Measurements from ENCODE around the gene PICALM. TPM values are rescaled to one million over a fixed set of nuclear protein-coding genes. Genes with fewer than 3 reads are reported as not detected.

The PICALM gene
- total and polyA plus RNA-seq, 2 donors (not counting 3 experiments of a cell fraction or from before 2014, with no cell fraction given) = 181 to 202 TPM

GRCh38 chr11:86039094-86039493 lies 29.8 kb downstream of the PICALM start:
- no peak overlapping the region for H3K4me2 ChIP-seq (ENCODE audit: insufficient read depth, low read length)
- H2AFZ ChIP-seq (ENCODE audit: low read depth, low read length) = no peak overlapping the region
- H3K4me3 ChIP-seq (replicated peaks in 1 of 3; ENCODE audit: insufficient read depth in 1 of 3, low read depth in 1 of 3, low read length in 3 of 3) = no peak overlapping the region
- peaks cover 30% of the 10 kb centered on the region for H3K4me1 ChIP-seq (ENCODE audit: control insufficient read depth, extremely low read depth, insufficient read depth, low read length)
- no peak for TF ChIP-seq MAX (IDR thresholded peaks at IDR 0.05; ENCODE audit: insufficient read depth, insufficient read length)
- no peak for TF ChIP-seq GATA2 (IDR thresholded peaks at IDR 0.05; ENCODE audit: insufficient read depth, insufficient read length, low read depth, low read length)
- TF ChIP-seq POLR2AphosphoS5 (IDR thresholded peaks at IDR 0.05; ENCODE audit: insufficient read depth, low read depth, low read length) = no peak
- TF ChIP-seq EZH2 (IDR thresholded peaks at IDR 0.05; ENCODE audit: borderline replicate concordance, low read depth, low read length, severe bottlenecking) = no peak
- TF ChIP-seq JUN (IDR thresholded peaks at IDR 0.05; ENCODE audit: borderline replicate concordance, insufficient read depth, insufficient read length, low read depth) = no peak
- TF ChIP-seq POLR2A (IDR thresholded peaks at IDR 0.05; ENCODE audit: low read depth, low read length) = no peak
- no peaks in the 10 kb centered on the region for H3K9me3 ChIP-seq (replicated peaks; ENCODE audit: control insufficient read depth, insufficient read depth, low read length)
- H3K27me3 ChIP-seq (ENCODE audit: control insufficient read depth in 2 of 2, insufficient read depth in 2 of 2, low read length in 2 of 2) = no peaks in the 10 kb centered on the region
- BruUV-seq (replicated peaks) = no TSS peak
- peaks cover 92% of the 10 kb centered on the region for H3K79me2 ChIP-seq (ENCODE audit: control insufficient read depth, insufficient read depth, low read length)
- no peak for FAIRE-seq
- intact Hi-C loops (cut with micrococcal nuclease) = no loop called here
- ChIA-PET CTCF (interaction anchor here (1.2 kb wide), 1 partner anchor 154 kb away, joined by 4 read pairs; no protein-coding TSS in a partner anchor), POLR2A (no interaction called here)
- DNase-seq (ENCODE audit: low read depth, low spot score) = no peak
- H3K9ac ChIP-seq (replicated peaks; ENCODE audit: extremely low read depth, insufficient read depth, low read length) = no peak overlapping the region
- no peaks in the 10 kb centered on the region for H3K9me1 ChIP-seq (replicated peaks; ENCODE audit: control insufficient read depth, extremely low read depth, insufficient read depth, low read length)
- H3K36me3 ChIP-seq (ENCODE audit: control insufficient read depth in 2 of 2, extremely low read depth in 1 of 2, insufficient read depth in 2 of 2, low read length in 2 of 2) = peaks cover 0 to 3% of the 10 kb centered on the region in 2 experiments
- dilution Hi-C loops (cut with MboI; ENCODE audit: extremely low pct_ligation_motif_present, low sequenced_read_pairs) = loop anchor here (25.0 kb wide), 1 partner anchor 173 kb away; no protein-coding TSS in a partner anchor
- H3K27ac ChIP-seq (ENCODE audit: insufficient read depth, low read depth, low read length) = no peak overlapping the region
- peaks cover 6% of the 10 kb centered on the region for H4K20me1 ChIP-seq (replicated peaks; ENCODE audit: control insufficient read depth, extremely low read depth, insufficient read depth, low read length)

GRCh38 chr11:86037743-86038142 lies 31.1 kb downstream of the PICALM start:
- dilution Hi-C loops (cut with MboI; ENCODE audit: extremely low pct_ligation_motif_present, low sequenced_read_pairs) (loop anchor here (25.0 kb wide), 1 partner anchor 175 kb away; no protein-coding TSS in a partner anchor), intact Hi-C loops (cut with micrococcal nuclease) (no loop called here)
- H3K9me3 ChIP-seq (replicated peaks; ENCODE audit: control insufficient read depth, insufficient read depth, low read length) = no peaks in the 10 kb centered on the region
- peaks cover 11% of the 10 kb centered on the region for H4K20me1 ChIP-seq (replicated peaks; ENCODE audit: control insufficient read depth, extremely low read depth, insufficient read depth, low read length)
- no peak overlapping the region for H3K4me3 ChIP-seq (replicated peaks in 1 of 3; ENCODE audit: insufficient read depth in 1 of 3, low read depth in 1 of 3, low read length in 3 of 3)
- ChIA-PET CTCF (no interaction called here), POLR2A (no interaction called here)
- FAIRE-seq (no peak), DNase-seq (ENCODE audit: low read depth, low spot score) (no peak)
- H3K79me2 ChIP-seq (ENCODE audit: control insufficient read depth, insufficient read depth, low read length) = peaks cover 92% of the 10 kb centered on the region
- H3K4me2 ChIP-seq (ENCODE audit: insufficient read depth, low read length) = no peak overlapping the region
- no TSS peak for BruUV-seq (replicated peaks)
- peaks cover 25% of the 10 kb centered on the region for H3K4me1 ChIP-seq (ENCODE audit: control insufficient read depth, extremely low read depth, insufficient read depth, low read length)
- no peak overlapping the region for H2AFZ ChIP-seq (ENCODE audit: low read depth, low read length)
- H3K27me3 ChIP-seq (ENCODE audit: control insufficient read depth in 2 of 2, insufficient read depth in 2 of 2, low read length in 2 of 2) = no peaks in the 10 kb centered on the region
- no peak overlapping the region for H3K27ac ChIP-seq (ENCODE audit: insufficient read depth, low read depth, low read length)
- H3K9ac ChIP-seq (replicated peaks; ENCODE audit: extremely low read depth, insufficient read depth, low read length) = no peak overlapping the region
- TF ChIP-seq JUN (IDR thresholded peaks at IDR 0.05; ENCODE audit: borderline replicate concordance, insufficient read depth, insufficient read length, low read depth) = no peak
- no peak for TF ChIP-seq MYC (IDR thresholded peaks at IDR 0.05; ENCODE audit: low read depth, low read length)
- no peak for TF ChIP-seq MAX (IDR thresholded peaks at IDR 0.05; ENCODE audit: insufficient read depth, insufficient read length)
- TF ChIP-seq EZH2 (IDR thresholded peaks at IDR 0.05; ENCODE audit: borderline replicate concordance, low read depth, low read length, severe bottlenecking) = no peak
- TF ChIP-seq CTCF (IDR thresholded peaks at IDR 0.05; ENCODE audit: extremely low read depth in 1 of 2, insufficient read depth in 1 of 2, low read depth in 1 of 2, low read length in 2 of 2) = no peak
- no peak for TF ChIP-seq GATA2 (IDR thresholded peaks at IDR 0.05; ENCODE audit: insufficient read depth, insufficient read length, low read depth, low read length)
- H3K36me3 ChIP-seq (ENCODE audit: control insufficient read depth in 2 of 2, extremely low read depth in 1 of 2, insufficient read depth in 2 of 2, low read length in 2 of 2) = peaks cover 0 to 3% of the 10 kb centered on the region in 2 experiments
- no peaks in the 10 kb centered on the region for H3K9me1 ChIP-seq (replicated peaks; ENCODE audit: control insufficient read depth, extremely low read depth, insufficient read depth, low read length)

Data from endothelial cell of umbilical vein (primary cell).